Keratinocyte (primary cell): Measurements from ENCODE around the gene CA9. TPM values are rescaled to one million over a fixed set of nuclear protein-coding genes. Genes with fewer than 3 reads are reported as not detected.

Experiments used
- DNase-seq: peaks from one replicate; pipeline ENCODE4 v3.0.0-alpha.2; 2011; ENCODE audit warnings: low read depth, missing footprints, low spot score
- FAIRE-seq: peaks from 2 replicates; lab custom pipeline; 2011; peaks lifted over from hg19 to GRCh38; lab: Jason Lieb, UNC
- H2AFZ ChIP-seq: 2 replicates; pipeline ENCODE4 v1.6.0; 2012; ENCODE audit warnings: low read length, control low read depth, inconsistent platforms; ENCODE audit not compliant: control insufficient read depth
- H3K27ac ChIP-seq: 2 replicates; pipeline ENCODE4 v1.5.1; 2011; ENCODE audit warnings: low read length; ENCODE audit not compliant: control insufficient read depth, insufficient read depth
- H3K27me3 ChIP-seq: 3 replicates; pipeline ENCODE4 v1.6.0; 2011; ENCODE audit warnings: low read length; ENCODE audit not compliant: control insufficient read depth, insufficient read depth; ENCODE audit errors: extremely low read depth
- H3K36me3 ChIP-seq, 2 experiments: 2 replicates in 1 of 2; 3 replicates in 1 of 2; pipeline ENCODE4 v1.5.1; 2011; ENCODE audit warnings: low read length in 2 of 2, mild to moderate bottlenecking in 1 of 2; ENCODE audit not compliant: control insufficient read depth in 2 of 2, insufficient read depth in 2 of 2; ENCODE audit errors: extremely low read depth in 1 of 2
- H3K4me1 ChIP-seq: 3 replicates; pipeline ENCODE4 v1.5.1; 2011; ENCODE audit warnings: low read length; ENCODE audit not compliant: control insufficient read depth, insufficient read depth; ENCODE audit errors: extremely low read depth
- H3K4me2 ChIP-seq: 3 replicates; pipeline ENCODE4 v1.6.0; 2011; ENCODE audit warnings: low read depth, low read length; ENCODE audit not compliant: control insufficient read depth, insufficient read depth; ENCODE audit errors: extremely low read depth
- H3K4me3 ChIP-seq, 3 experiments: fragments of 200-600 bp in 1 of 3; sonication (generic) in 1 of 3; 2 replicates in 2 of 3; 3 replicates in 1 of 3; pipeline ENCODE4 v1.5.1; 2011 to 2016; ENCODE audit warnings: low read length in 3 of 3, mild to moderate bottlenecking in 3 of 3, control low read depth in 2 of 3, inconsistent platforms in 1 of 3, low read depth in 1 of 3, mixed read lengths in 1 of 3, mixed run types in 1 of 3, moderate library complexity in 1 of 3; ENCODE audit not compliant: control insufficient read depth in 2 of 3, insufficient read depth in 2 of 3; ENCODE audit errors: extremely low read depth in 1 of 3
- H3K79me2 ChIP-seq: 2 replicates; pipeline ENCODE4 v1.6.0; 2012; ENCODE audit warnings: low read length; ENCODE audit not compliant: control insufficient read depth, insufficient read depth
- H3K9ac ChIP-seq: 3 replicates; pipeline ENCODE4 v1.6.0; 2011; ENCODE audit warnings: low read length; ENCODE audit not compliant: control insufficient read depth, insufficient read depth; ENCODE audit errors: extremely low read depth
- H3K9me1 ChIP-seq: 3 replicates; pipeline ENCODE4 v1.6.0; 2011; ENCODE audit warnings: low read length; ENCODE audit not compliant: control insufficient read depth, insufficient read depth; ENCODE audit errors: extremely low read depth
- H3K9me3 ChIP-seq: 2 replicates; pipeline ENCODE4 v1.5.1; 2012; ENCODE audit warnings: low read depth, low read length; ENCODE audit not compliant: control insufficient read depth
- H4K20me1 ChIP-seq: 3 replicates; pipeline ENCODE4 v1.6.0; 2011; ENCODE audit warnings: low read length; ENCODE audit not compliant: control insufficient read depth, insufficient read depth; ENCODE audit errors: extremely low read depth
- EZH2 ChIP-seq: IDR thresholded peaks from one replicate; pipeline ENCODE4 v1.6.1; 2012; ENCODE audit warnings: inconsistent platforms, mild to moderate bottlenecking, low read length, moderate library complexity
- dilution Hi-C: fragments of 300-500 bp; cut with MboI; formaldehyde crosslinking; loops from one replicate; pipeline ENCODE4 v1.7.0; 2020; ENCODE audit warnings: low sequenced_read_pairs; ENCODE audit not compliant: extremely low pct_ligation_motif_present
- polyA plus RNA-seq, 5 experiments: library from polyadenylated mRNA; depleted of rRNA in 3 of 5; stranded (reverse) in 3 of 5; stranded (forward) in 1 of 5; unstranded in 1 of 5; fragments of >200 nt; gene quantifications; 1 replicate in 1 of 5; 2 replicates in 3 of 5; 3 replicates in 1 of 5; pipeline versions ENCODE4 v1.2.1 to v1.2.3, GENCODE V29; 2011 to 2012; ENCODE audit warnings: missing spikeins in 2 of 5, low read depth in 1 of 5, low replicate concordance in 1 of 5
- TF ChIP-seq, protein P1 (sequence below), 3 experiments: IDR thresholded peaks in 1 of 3; conservative IDR thresholded peaks in 1 of 3; optimal IDR thresholded peaks in 1 of 3; 2 replicates in 2 of 3; 3 replicates in 1 of 3; pipeline versions ENCODE3 to v1.5.1; 2011; ENCODE audit warnings: low read length in 3 of 3, mild to moderate bottlenecking in 3 of 3, moderate library complexity in 2 of 3, control low read depth in 1 of 3, inconsistent platforms in 1 of 3; ENCODE audit not compliant: insufficient read depth in 2 of 3; ENCODE audit errors: extremely low read depth in 1 of 3

CA9 gene
- polyA plus RNA-seq, 1 donor (not counting 4 experiments of a cell fraction or from before 2014, with no cell fraction given): 7.2 TPM

DNA sequence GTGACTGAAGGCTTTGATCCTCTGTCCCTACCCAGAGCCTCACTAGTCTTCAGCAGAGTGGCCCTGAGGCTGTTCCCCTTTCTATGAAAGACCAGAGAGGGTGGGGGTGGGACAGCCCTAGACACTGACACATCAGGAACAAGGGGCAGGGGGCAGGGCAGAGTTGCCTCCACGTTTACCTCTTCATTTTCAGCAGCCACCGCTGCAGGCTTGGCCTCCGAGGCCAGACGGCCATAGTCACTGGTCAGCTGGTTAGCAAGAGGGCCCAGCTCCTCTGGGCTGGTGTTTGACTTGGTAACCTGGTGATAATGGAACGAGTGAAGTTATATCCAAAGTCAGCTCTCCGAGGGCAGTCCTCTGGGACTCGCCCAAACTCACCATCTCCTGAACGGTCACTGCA, 31.6 kb downstream of the CA9 start:
- dilution Hi-C loops: no loop called here
- peaks cover 56 to 76% of the 10 kb centered on the region in 2 experiments for H3K36me3 ChIP-seq

GRCh38 chr9:35705836-35706430, 32.2 kb downstream of the CA9 start:
- no peak overlapping the region for H3K27ac ChIP-seq
- H3K9me1 ChIP-seq: peaks cover 2% of the 10 kb centered on the region
- H3K27me3 ChIP-seq: no peaks in the 10 kb centered on the region
- H4K20me1 ChIP-seq: peaks cover 3% of the 10 kb centered on the region
- H3K9me3 ChIP-seq: no peaks in the 10 kb centered on the region
- FAIRE-seq (no peak), DNase-seq (no peak)
- dilution Hi-C loops: no loop called here
- no peak overlapping the region for H3K4me3 ChIP-seq
- no peak overlapping the region for H3K9ac ChIP-seq
- H3K79me2 ChIP-seq: no peaks in the 10 kb centered on the region
- no peaks in the 10 kb centered on the region for H3K4me1 ChIP-seq
- H2AFZ ChIP-seq: no peak overlapping the region
- TF ChIP-seq, protein P1, sequence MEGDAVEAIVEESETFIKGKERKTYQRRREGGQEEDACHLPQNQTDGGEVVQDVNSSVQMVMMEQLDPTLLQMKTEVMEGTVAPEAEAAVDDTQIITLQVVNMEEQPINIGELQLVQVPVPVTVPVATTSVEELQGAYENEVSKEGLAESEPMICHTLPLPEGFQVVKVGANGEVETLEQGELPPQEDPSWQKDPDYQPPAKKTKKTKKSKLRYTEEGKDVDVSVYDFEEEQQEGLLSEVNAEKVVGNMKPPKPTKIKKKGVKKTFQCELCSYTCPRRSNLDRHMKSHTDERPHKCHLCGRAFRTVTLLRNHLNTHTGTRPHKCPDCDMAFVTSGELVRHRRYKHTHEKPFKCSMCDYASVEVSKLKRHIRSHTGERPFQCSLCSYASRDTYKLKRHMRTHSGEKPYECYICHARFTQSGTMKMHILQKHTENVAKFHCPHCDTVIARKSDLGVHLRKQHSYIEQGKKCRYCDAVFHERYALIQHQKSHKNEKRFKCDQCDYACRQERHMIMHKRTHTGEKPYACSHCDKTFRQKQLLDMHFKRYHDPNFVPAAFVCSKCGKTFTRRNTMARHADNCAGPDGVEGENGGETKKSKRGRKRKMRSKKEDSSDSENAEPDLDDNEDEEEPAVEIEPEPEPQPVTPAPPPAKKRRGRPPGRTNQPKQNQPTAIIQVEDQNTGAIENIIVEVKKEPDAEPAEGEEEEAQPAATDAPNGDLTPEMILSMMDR (optimal IDR thresholded peaks at IDR 0.05 in 1 of 3, IDR thresholded peaks at IDR 0.05 in 1 of 3, conservative IDR thresholded peaks at IDR 0.05 in 1 of 3; ENCODE audit: extremely low read depth in 1 of 3, insufficient read depth in 2 of 3, low read length in 3 of 3): no peak
- no peak for TF ChIP-seq EZH2
- H3K36me3 ChIP-seq: peaks cover 57 to 76% of the 10 kb centered on the region in 2 experiments
- H3K4me2 ChIP-seq: no peak overlapping the region

More for the DNA sequence above, 31.6 kb downstream of the CA9 start:
- Histone ChIP-seq H3K9me1 (peaks cover 2% of the 10 kb centered on the region), H2AFZ (no peak overlapping the region), H3K4me3 (no peak overlapping the region), H4K20me1 (peaks cover under 1% of the 10 kb centered on the region), H3K27me3 (no peaks in the 10 kb centered on the region), H3K4me2 (no peak overlapping the region), H3K9ac (no peak overlapping the region), H3K4me1 (no peaks in the 10 kb centered on the region), H3K9me3 (no peaks in the 10 kb centered on the region), H3K79me2 (no peaks in the 10 kb centered on the region), H3K27ac (no peak overlapping the region)
- TF ChIP-seq, protein P1 (optimal IDR thresholded peaks at IDR 0.05 in 1 of 3, IDR thresholded peaks at IDR 0.05 in 1 of 3, conservative IDR thresholded peaks at IDR 0.05 in 1 of 3; ENCODE audit: extremely low read depth in 1 of 3, insufficient read depth in 2 of 3, low read length in 3 of 3): no peak
- TF ChIP-seq EZH2: no peak
- DNase-seq (no peak), FAIRE-seq (no peak)
